22Rv1 (cell line): ENCODE measurements around the gene LRRC7.

Experiments used
- CTCF ChIP-seq: fragments of 450-650 bp; IDR thresholded peaks from 2 replicates; pipeline ENCODE4 v1.5.1; 2017; ENCODE audit warnings: mild to moderate bottlenecking
- ZFX ChIP-seq: fragments of 450-650 bp; IDR thresholded peaks from 2 replicates; pipeline ENCODE4 v1.6.1; 2017; ENCODE audit warnings: antibody characterized with exemption, borderline replicate concordance

- no peak for TF ChIP-seq CTCF
- TF ChIP-seq ZFX: no peak
These were observed 293.9 kb downstream of the LRRC7 start for GRCh38 chr1:69861641-69862040.
